ENCODE measurements around the gene MAP2. TPM values are rescaled to one million over a fixed set of nuclear protein-coding genes. Genes with fewer than 3 reads are reported as not detected.

Gene MAP2
- total RNA-seq, 1 experiment from 2014 or later = 71.1 TPM

DNA sequence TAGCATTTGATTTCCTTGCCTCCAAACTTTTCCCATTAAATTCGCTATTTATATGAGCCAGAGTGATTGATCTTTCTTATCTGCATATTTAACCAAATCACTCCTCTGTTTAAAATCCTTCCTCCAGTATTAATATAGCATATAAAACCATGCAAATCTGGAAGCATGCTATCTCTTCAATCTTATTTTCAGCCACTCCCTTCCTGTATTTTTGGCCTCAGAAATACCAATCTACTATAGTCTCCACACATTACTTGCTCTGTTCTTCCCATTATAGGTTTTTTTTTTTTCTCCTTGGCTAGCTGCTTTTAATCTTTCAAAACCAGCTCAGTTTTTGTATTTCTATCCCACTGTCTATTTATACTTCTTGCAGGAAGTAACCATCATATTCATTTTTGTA, 19.1 kb downstream of the MAP2 start:
- intact Hi-C loops (cut with micrococcal nuclease; ENCODE audit: unreplicated experiment) = no loop called here
- H4K20me1 ChIP-seq (ENCODE audit: insufficient read depth) = no peaks in the 10 kb centered on the region
- ChIA-PET CTCF (no interaction called here), POLR2A (ENCODE audit: unreplicated experiment) (no interaction called here)
- DNase-seq = no peak
- no peaks in the 10 kb centered on the region for H3K36me3 ChIP-seq (ENCODE audit: low read depth)
- H3K9me3 ChIP-seq (ENCODE audit: insufficient read depth, low read depth) = no peaks in the 10 kb centered on the region
- H3K4me3 ChIP-seq = no peak overlapping the region
- H3K27ac ChIP-seq = no peak overlapping the region
- H3F3A ChIP-seq (ENCODE audit: insufficient read depth, low read depth) = no peaks in the 10 kb centered on the region
- H3K27me3 ChIP-seq (ENCODE audit: insufficient read depth, low read depth) = no peaks in the 10 kb centered on the region
- TF ChIP-seq CTCF (conservative IDR thresholded peaks at IDR 0.05) (no peak), EZH2 (IDR thresholded peaks at IDR 0.05; ENCODE audit: low read depth) (no peak)
- H3K4me2 ChIP-seq = no peak overlapping the region
- no peaks in the 10 kb centered on the region for H3K79me2 ChIP-seq (ENCODE audit: low read depth)
- no peaks in the 10 kb centered on the region for H3K9me2 ChIP-seq (ENCODE audit: insufficient read depth)
- no peaks in the 10 kb centered on the region for H3K4me1 ChIP-seq (replicated peaks; ENCODE audit: insufficient read depth)
- no TSS peak for BruUV-seq (replicated peaks)
- no peak overlapping the region for H2AFZ ChIP-seq

GRCh38 chr2:209445485-209445884, 21.6 kb downstream of the MAP2 start:
- TF ChIP-seq EZH2 (IDR thresholded peaks at IDR 0.05; ENCODE audit: low read depth) = no peak
- TF ChIP-seq CTCF (conservative IDR thresholded peaks at IDR 0.05) = no peak
- ChIA-PET POLR2A (ENCODE audit: unreplicated experiment) (no interaction called here), CTCF (no interaction called here)
- BruUV-seq (replicated peaks) = no TSS peak
- no peaks in the 10 kb centered on the region for H3K79me2 ChIP-seq (ENCODE audit: low read depth)
- H4K20me1 ChIP-seq (ENCODE audit: insufficient read depth) = no peaks in the 10 kb centered on the region
- H3K9me2 ChIP-seq (ENCODE audit: insufficient read depth) = no peaks in the 10 kb centered on the region
- intact Hi-C loops (cut with micrococcal nuclease; ENCODE audit: unreplicated experiment) = no loop called here
- H3K4me1 ChIP-seq (replicated peaks; ENCODE audit: insufficient read depth) = no peaks in the 10 kb centered on the region
- H2AFZ ChIP-seq = no peak overlapping the region
- H3K27me3 ChIP-seq (ENCODE audit: insufficient read depth, low read depth) = no peaks in the 10 kb centered on the region
- no peaks in the 10 kb centered on the region for H3K9me3 ChIP-seq (ENCODE audit: insufficient read depth, low read depth)
- no peak overlapping the region for H3K4me3 ChIP-seq
- H3K4me2 ChIP-seq = no peak overlapping the region
- no peak overlapping the region for H3K27ac ChIP-seq
- no peaks in the 10 kb centered on the region for H3K36me3 ChIP-seq (ENCODE audit: low read depth)
- DNase-seq = no peak
- no peaks in the 10 kb centered on the region for H3F3A ChIP-seq (ENCODE audit: insufficient read depth, low read depth)

DNA sequence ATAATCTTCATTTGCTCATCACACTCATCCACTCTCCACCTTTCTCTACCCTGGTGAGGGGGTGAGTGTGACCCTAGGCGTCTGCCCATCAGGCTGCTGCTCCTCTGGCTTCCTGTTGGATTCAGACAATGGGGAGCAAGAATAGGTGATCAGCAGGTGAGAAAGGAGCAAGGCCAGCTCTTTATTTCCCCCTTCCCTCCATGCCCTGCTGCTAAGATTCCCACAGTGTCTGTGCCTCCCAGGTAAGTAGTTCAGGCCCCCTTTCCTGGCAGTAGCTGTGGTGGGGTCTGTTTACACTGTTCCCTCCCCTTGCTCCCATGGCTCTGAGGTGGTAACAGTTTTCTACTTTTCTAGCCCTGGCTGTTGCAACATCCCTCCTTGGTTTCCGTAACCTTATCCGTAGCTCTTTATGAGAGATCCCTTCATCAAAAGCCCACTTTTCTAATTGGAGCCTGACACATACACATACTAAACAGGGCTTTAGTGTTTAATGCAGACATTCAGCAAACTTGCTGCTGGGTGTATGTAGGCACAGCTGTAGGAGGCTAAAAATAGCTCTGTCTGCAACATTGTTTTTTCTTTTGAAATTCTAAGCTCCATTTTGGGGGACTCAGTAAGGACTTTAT, 27.5 kb downstream of the MAP2 start:
- no peaks in the 10 kb centered on the region for H3K36me3 ChIP-seq (ENCODE audit: low read depth)
- H2AFZ ChIP-seq = no peak overlapping the region
- no peaks in the 10 kb centered on the region for H4K20me1 ChIP-seq (ENCODE audit: insufficient read depth)
- no peaks in the 10 kb centered on the region for H3K79me2 ChIP-seq (ENCODE audit: low read depth)
- no peak overlapping the region for H3K4me3 ChIP-seq
- no peak for DNase-seq
- H3K27ac ChIP-seq = no peak overlapping the region
- intact Hi-C loops (cut with micrococcal nuclease; ENCODE audit: unreplicated experiment) = no loop called here
- POLR2A ChIA-PET (ENCODE audit: unreplicated experiment) = no interaction called here
- no peaks in the 10 kb centered on the region for H3K4me1 ChIP-seq (replicated peaks; ENCODE audit: insufficient read depth)
- CTCF ChIA-PET = interaction anchor here (0.5 kb wide), 1 partner anchor 59 kb away, joined by 4 read pairs; no protein-coding TSS in a partner anchor
- no peaks in the 10 kb centered on the region for H3K9me2 ChIP-seq (ENCODE audit: insufficient read depth)
- H3K27me3 ChIP-seq (ENCODE audit: insufficient read depth, low read depth) = no peaks in the 10 kb centered on the region
- no peak overlapping the region for H3K4me2 ChIP-seq
- TF ChIP-seq EZH2 (IDR thresholded peaks at IDR 0.05; ENCODE audit: low read depth) (no peak), CTCF (conservative IDR thresholded peaks at IDR 0.05) (no peak)
- H3F3A ChIP-seq (ENCODE audit: insufficient read depth, low read depth) = no peaks in the 10 kb centered on the region
- no TSS peak for BruUV-seq (replicated peaks)
- H3K9me3 ChIP-seq (ENCODE audit: insufficient read depth, low read depth) = no peaks in the 10 kb centered on the region

Measured in PC-9 (cell line).